Upper lobe of left lung (tissue), 6 donors: ENCODE data around the gene TSN. TPM values are rescaled to one million over a fixed set of nuclear protein-coding genes. Genes with fewer than 3 reads are reported as not detected.
"Not testable (repeated sequence)": the region's sequence is repeated elsewhere in the genome, so short reads cannot be mapped to it uniquely, and the experiment has no call there.

ENCODE experiments used
- ATAC-seq, 2 donors: fragments of 200-7000 bp; cut with Tn5 transposase; one replicate each; pipeline ENCODE4 v1.9.1; 2022; ENCODE audit warnings: mild to moderate bottlenecking in 2 of 2, moderate library complexity in 2 of 2; ENCODE audit not compliant: low FRiP score in 2 of 2
- DNase-seq, 2 donors: peaks; one replicate each; pipeline ENCODE4 v3.0.0-alpha.2; 2019 to 2020
- H3K27ac ChIP-seq, 4 donors: fragments of 200-600 bp; sonication (generic); one replicate each; pipeline ENCODE4 v1.5.1; 2016 to 2019
- H3K27me3 ChIP-seq, 4 donors: fragments of 200-600 bp; sonication (generic); one replicate each; pipeline ENCODE4 v1.5.1; 2017 to 2019
- H3K36me3 ChIP-seq, 4 donors: fragments of 200-600 bp; sonication (generic); one replicate each; pipeline ENCODE4 v1.5.1; 2016 to 2019
- H3K4me1 ChIP-seq, 4 donors: fragments of 200-600 bp; sonication (generic); one replicate each; pipeline ENCODE4 v1.5.1; 2018 to 2019
- H3K4me3 ChIP-seq, 4 donors: fragments of 200-600 bp; sonication (generic); one replicate each; pipeline ENCODE4 v1.5.1; 2017 to 2019; ENCODE audit warnings: mild to moderate bottlenecking in 2 of 4, moderate library complexity in 1 of 4
- H3K9me3 ChIP-seq, 4 donors: fragments of 200-600 bp; sonication (generic); one replicate each; pipeline ENCODE4 v1.5.1; 2018 to 2019
- EP300 ChIP-seq, 4 donors: sonication (generic); formaldehyde crosslinking; IDR thresholded peaks; one replicate each; pipeline ENCODE4 v1.5.1; 2017; ENCODE audit warnings: antibody characterized with exemption in 4 of 4, control low read depth in 2 of 4
- POLR2A ChIP-seq, 4 donors: fragments of 450-650 bp; IDR thresholded peaks; one replicate each; pipeline ENCODE4 v1.5.1; 2016 to 2017; ENCODE audit warnings: antibody characterized with exemption in 4 of 4, mild to moderate bottlenecking in 2 of 4
- POLR2AphosphoS5 ChIP-seq, 2 donors: sonication (generic); formaldehyde crosslinking; IDR thresholded peaks; one replicate each; pipeline ENCODE4 v1.5.1; 2017; ENCODE audit warnings: antibody characterized with exemption in 2 of 2
- WGBS, 2 donors: methylation state at CpG; one replicate each; pipeline ENCODE4 v1.1.5; 2017 to 2018; 5-methylcytosine and 5-hydroxymethylcytosine counted together
- total RNA-seq, 6 donors: library from RNA; depleted of rRNA in 4 of 6; stranded (reverse); fragments of >200 nt in 4 of 6; gene quantifications; one replicate each; pipeline versions ENCODE4 v1.1.0 to v1.2.1, GENCODE V29; 2016 to 2021
- TF ChIP-seq, protein P1 (sequence below), 6 experiments: fragments of 450-650 bp in 4 of 6; fragments of 200-600 bp in 2 of 6; sonication (generic) in 2 of 6; IDR thresholded peaks; one replicate each; pipeline ENCODE4 v1.5.1; 2016 to 2019; ENCODE audit warnings: antibody characterized with exemption in 6 of 6
- donor health status: DM: no; HTN: no; CAD: no; lungs with moderate emphysema.
- donor health status: DM: no; HTN: yes; CAD: no; lungs with severe emphysema.

The TSN gene
- total RNA-seq, 6 donors from 2014 or later, result 8.3 to 52.8 (median 40.0) TPM

GRCh38 chr2:121809607-121810006 is 54.2 kb downstream of the TSN start:
- DNase-seq, result no peak
- Histone ChIP-seq H3K9me3 (no peaks in the 10 kb centered on the region), H3K36me3 (no peaks in the 10 kb centered on the region), H3K27me3 (no peaks in the 10 kb centered on the region), H3K27ac (no peak overlapping the region), H3K4me3 (no peak overlapping the region), H3K4me1 (peaks cover 0 to 7% (median 3%) of the 10 kb centered on the region in 4 donors)
- no peak for ATAC-seq
- WGBS, 2 donors, result 64 to 82% methylated on average over 4 of the region's 4 CpGs
- TF ChIP-seq POLR2A (IDR thresholded peaks at IDR 0.05), result no peak
- TF ChIP-seq, protein P1, sequence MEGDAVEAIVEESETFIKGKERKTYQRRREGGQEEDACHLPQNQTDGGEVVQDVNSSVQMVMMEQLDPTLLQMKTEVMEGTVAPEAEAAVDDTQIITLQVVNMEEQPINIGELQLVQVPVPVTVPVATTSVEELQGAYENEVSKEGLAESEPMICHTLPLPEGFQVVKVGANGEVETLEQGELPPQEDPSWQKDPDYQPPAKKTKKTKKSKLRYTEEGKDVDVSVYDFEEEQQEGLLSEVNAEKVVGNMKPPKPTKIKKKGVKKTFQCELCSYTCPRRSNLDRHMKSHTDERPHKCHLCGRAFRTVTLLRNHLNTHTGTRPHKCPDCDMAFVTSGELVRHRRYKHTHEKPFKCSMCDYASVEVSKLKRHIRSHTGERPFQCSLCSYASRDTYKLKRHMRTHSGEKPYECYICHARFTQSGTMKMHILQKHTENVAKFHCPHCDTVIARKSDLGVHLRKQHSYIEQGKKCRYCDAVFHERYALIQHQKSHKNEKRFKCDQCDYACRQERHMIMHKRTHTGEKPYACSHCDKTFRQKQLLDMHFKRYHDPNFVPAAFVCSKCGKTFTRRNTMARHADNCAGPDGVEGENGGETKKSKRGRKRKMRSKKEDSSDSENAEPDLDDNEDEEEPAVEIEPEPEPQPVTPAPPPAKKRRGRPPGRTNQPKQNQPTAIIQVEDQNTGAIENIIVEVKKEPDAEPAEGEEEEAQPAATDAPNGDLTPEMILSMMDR (IDR thresholded peaks at IDR 0.05), result no peak
- no peak for TF ChIP-seq EP300 (IDR thresholded peaks at IDR 0.05)
- no peak for TF ChIP-seq POLR2AphosphoS5 (IDR thresholded peaks at IDR 0.05)

DNA sequence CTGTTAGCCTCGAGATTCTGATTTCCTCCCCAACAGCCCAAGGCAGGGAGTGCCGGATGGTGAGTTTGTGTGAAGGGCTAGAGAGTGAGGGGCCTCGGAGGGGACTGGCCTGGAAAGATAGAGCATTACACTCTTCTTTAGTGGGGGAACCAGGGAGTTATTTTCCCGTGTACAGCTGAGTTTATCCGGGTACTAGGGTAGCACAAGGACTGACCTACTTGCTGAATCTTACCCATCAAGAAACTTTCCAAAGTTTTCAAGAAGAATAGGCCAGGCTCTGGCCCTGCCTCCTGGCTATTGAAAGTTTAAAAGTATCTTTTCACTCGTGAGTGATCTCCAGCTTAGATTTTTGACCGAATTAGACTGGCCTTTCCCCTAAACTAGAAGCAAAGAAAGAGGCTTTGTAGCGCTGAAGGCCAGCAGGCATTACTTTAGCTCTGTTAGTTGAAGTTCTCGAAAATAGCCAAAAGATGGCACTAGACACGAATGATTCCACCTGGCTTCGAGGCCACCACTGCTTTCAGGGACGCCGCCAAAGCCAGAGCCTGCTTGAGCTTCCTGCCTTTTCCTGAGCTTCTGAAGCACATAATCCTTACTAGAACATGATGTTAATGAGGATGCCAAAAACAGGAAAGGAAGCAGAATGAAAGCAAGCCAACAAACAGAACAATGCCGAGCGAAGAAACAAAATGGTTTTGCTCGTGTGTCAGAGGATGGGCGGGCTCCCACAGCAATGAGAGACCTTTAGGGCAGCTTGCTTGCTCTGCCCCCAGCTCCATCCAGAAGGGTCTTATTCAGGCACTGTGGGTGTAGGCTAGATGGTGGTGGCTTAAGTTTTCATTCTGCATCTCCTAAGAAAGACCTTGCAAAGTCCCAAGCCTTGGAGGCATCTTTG is 55.8 kb downstream of the TSN start:
- no peak for DNase-seq
- H3K4me3 ChIP-seq, result no peak overlapping the region
- no peaks in the 10 kb centered on the region for H3K27me3 ChIP-seq
- WGBS, 2 donors, result 35 to 40% methylated on average over 17 of the region's 17 CpGs
- TF ChIP-seq POLR2A (IDR thresholded peaks at IDR 0.05), result no peak
- TF ChIP-seq, protein P1 (IDR thresholded peaks at IDR 0.05), result peak in 4 of 6 experiments; percentile 20 to 46 (median 32)
- ATAC-seq, result peak; percentile 62 to 94
- H3K36me3 ChIP-seq, result no peaks in the 10 kb centered on the region
- no peaks in the 10 kb centered on the region for H3K9me3 ChIP-seq
- peaks cover 0 to 7% (median 3%) of the 10 kb centered on the region in 4 donors for H3K4me1 ChIP-seq
- H3K27ac ChIP-seq, result no peak overlapping the region

DNA sequence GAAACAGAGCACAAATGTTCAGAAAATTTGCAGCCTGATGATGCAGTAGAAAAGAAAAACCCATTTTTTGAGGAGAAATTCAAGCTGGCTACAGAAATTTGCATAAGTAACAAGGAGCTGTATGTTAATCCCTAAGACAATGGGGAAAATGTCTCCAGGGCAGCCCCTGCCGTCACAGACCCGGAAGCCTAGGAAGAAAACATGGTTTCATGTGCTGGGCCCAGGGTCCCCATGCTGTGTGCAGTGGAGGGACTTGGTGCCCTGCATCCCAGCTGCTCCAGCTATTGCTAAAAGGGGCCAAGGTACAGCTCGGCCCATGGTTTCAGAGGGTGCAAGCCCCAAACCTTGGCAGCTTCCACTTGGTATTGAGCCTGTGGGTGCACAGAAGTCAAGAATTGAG is 57.6 kb downstream of the TSN start:
- H3K36me3 ChIP-seq, H3K4me1 ChIP-seq, H3K27ac ChIP-seq, H3K4me3 ChIP-seq, DNase-seq, H3K27me3 ChIP-seq, ATAC-seq, H3K9me3 ChIP-seq: not testable (repeated sequence)
- WGBS, 2 donors, result 91 to 100% methylated on average over 2 to 3 of the region's 3 CpGs

GRCh38 chr2:121815216-121815615 is 59.8 kb downstream of the TSN start:
- Histone ChIP-seq H3K36me3 (no peaks in the 10 kb centered on the region), H3K27me3 (no peaks in the 10 kb centered on the region), H3K4me1 (peaks cover 0 to 7% (median 3%) of the 10 kb centered on the region in 4 donors), H3K4me3 (no peak overlapping the region), H3K27ac (no peak overlapping the region), H3K9me3 (peaks cover 0 to 10% (median 0%) of the 10 kb centered on the region in 4 donors)
- DNase-seq (no peak), ATAC-seq (no peak)
- WGBS, 2 donors, result 76 to 80% methylated on average over 8 of the region's 8 CpGs
- TF ChIP-seq, protein P1 (IDR thresholded peaks at IDR 0.05), result no peak
- TF ChIP-seq EP300 (IDR thresholded peaks at IDR 0.05) (no peak), POLR2A (IDR thresholded peaks at IDR 0.05) (no peak), POLR2AphosphoS5 (IDR thresholded peaks at IDR 0.05) (no peak)

DNA sequence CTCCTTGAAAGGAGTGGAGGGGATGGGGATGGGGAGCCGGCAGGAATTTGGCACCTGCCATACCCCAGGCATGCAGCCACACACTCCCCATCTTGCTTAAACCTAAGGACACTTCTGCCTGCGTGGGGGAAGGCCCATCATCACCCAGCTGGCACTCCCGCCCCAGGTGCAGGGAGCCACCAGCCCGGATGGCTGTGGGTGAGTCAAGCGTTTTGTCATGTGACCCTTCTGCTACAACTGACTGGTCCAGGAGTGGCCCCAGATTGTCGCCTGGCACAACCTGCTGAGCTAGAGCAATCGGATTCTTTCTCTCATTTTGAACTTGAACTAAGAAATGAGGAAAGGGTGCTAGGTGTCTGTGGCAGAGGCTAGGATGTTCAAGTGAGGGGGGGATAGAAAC is 61.3 kb downstream of the TSN start:
- Histone ChIP-seq H3K27ac (no peak overlapping the region), H3K4me3 (no peak overlapping the region), H3K27me3 (no peaks in the 10 kb centered on the region), H3K9me3 (peaks cover 0 to 10% (median 0%) of the 10 kb centered on the region in 4 donors), H3K4me1 (no peaks in the 10 kb centered on the region), H3K36me3 (no peaks in the 10 kb centered on the region)
- 79 to 89% methylated on average over 3 to 7 of the region's 7 CpGs for WGBS, 2 donors
- no peak for TF ChIP-seq EP300 (IDR thresholded peaks at IDR 0.05)
- TF ChIP-seq POLR2AphosphoS5 (IDR thresholded peaks at IDR 0.05), result no peak
- no peak for TF ChIP-seq POLR2A (IDR thresholded peaks at IDR 0.05)
- TF ChIP-seq, protein P1 (IDR thresholded peaks at IDR 0.05), result no peak
- DNase-seq (no peak), ATAC-seq (no peak)

GRCh38 chr2:121817304-121817703 is 61.9 kb downstream of the TSN start:
- H3K4me3 ChIP-seq, ATAC-seq, H3K36me3 ChIP-seq, H3K27me3 ChIP-seq, H3K27ac ChIP-seq, H3K4me1 ChIP-seq, DNase-seq, H3K9me3 ChIP-seq: not testable (repeated sequence)
- 100% methylated on average over 1 of the region's 1 CpG for WGBS, 2 donors
